ENCODE measurements around the gene CYP46A1.

Gene CYP46A1

DNA sequence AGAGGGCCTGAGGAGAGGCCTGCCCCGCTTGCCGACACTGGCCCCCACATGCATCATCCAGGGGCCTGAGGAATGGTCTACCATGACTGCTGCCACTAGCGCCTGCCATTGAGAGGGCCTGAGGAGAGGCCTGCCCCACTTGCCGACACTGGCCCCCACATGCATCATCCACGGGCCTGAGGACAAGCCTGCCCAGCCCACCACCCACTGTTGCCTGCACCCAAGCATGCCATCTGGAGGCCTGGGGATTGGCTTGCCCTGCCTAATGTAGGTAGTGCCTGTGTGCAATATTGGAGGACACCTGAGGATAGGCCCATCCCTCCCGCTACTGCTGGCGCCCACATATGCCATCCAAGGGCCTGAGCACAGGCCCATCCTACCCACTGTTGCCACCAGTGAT lies 24.4 kb downstream of the CYP46A1 start:
- peaks cover 3% of the 10 kb centered on the region for H3K27me3 ChIP-seq (ENCODE audit: insufficient read depth, poor library complexity, severe bottlenecking)
- H3K27ac ChIP-seq (replicated peaks) = no peak overlapping the region
- no peak overlapping the region for H3K4me3 ChIP-seq (replicated peaks; ENCODE audit: insufficient read depth, low read length)
- no peak for DNase-seq (ENCODE audit: low read depth in 1 of 2, low spot score in 1 of 2)
- TF ChIP-seq SPI1 (IDR thresholded peaks at IDR 0.05; ENCODE audit: borderline replicate concordance, low read depth) = no peak
- TF ChIP-seq GABPA (IDR thresholded peaks at IDR 0.05; ENCODE audit: low read depth) = no peak
- TF ChIP-seq, protein P1, sequence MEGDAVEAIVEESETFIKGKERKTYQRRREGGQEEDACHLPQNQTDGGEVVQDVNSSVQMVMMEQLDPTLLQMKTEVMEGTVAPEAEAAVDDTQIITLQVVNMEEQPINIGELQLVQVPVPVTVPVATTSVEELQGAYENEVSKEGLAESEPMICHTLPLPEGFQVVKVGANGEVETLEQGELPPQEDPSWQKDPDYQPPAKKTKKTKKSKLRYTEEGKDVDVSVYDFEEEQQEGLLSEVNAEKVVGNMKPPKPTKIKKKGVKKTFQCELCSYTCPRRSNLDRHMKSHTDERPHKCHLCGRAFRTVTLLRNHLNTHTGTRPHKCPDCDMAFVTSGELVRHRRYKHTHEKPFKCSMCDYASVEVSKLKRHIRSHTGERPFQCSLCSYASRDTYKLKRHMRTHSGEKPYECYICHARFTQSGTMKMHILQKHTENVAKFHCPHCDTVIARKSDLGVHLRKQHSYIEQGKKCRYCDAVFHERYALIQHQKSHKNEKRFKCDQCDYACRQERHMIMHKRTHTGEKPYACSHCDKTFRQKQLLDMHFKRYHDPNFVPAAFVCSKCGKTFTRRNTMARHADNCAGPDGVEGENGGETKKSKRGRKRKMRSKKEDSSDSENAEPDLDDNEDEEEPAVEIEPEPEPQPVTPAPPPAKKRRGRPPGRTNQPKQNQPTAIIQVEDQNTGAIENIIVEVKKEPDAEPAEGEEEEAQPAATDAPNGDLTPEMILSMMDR (IDR thresholded peaks at IDR 0.05; ENCODE audit: insufficient read depth, low read length) = no peak
- no peak for TF ChIP-seq POLR2AphosphoS5 (IDR thresholded peaks at IDR 0.05; ENCODE audit: low read depth)

GRCh38 chr14:99713972-99714371 lies 29.9 kb downstream of the CYP46A1 start:
- no peak for DNase-seq (ENCODE audit: low read depth in 1 of 2, low spot score in 1 of 2)
- H3K4me3 ChIP-seq (replicated peaks; ENCODE audit: insufficient read depth, low read length) = no peak overlapping the region
- H3K27ac ChIP-seq (replicated peaks) = no peak overlapping the region
- TF ChIP-seq GABPA (IDR thresholded peaks at IDR 0.05; ENCODE audit: low read depth) (no peak), SPI1 (IDR thresholded peaks at IDR 0.05; ENCODE audit: borderline replicate concordance, low read depth) (no peak), REST (IDR thresholded peaks at IDR 0.05; ENCODE audit: insufficient replicate concordance, low read depth) (no peak), POLR2AphosphoS5 (IDR thresholded peaks at IDR 0.05; ENCODE audit: low read depth) (no peak)
- TF ChIP-seq, protein P1 (IDR thresholded peaks at IDR 0.05; ENCODE audit: insufficient read depth, low read length) = no peak
- H3K27me3 ChIP-seq (ENCODE audit: insufficient read depth, poor library complexity, severe bottlenecking) = peaks cover 10% of the 10 kb centered on the region

DNA sequence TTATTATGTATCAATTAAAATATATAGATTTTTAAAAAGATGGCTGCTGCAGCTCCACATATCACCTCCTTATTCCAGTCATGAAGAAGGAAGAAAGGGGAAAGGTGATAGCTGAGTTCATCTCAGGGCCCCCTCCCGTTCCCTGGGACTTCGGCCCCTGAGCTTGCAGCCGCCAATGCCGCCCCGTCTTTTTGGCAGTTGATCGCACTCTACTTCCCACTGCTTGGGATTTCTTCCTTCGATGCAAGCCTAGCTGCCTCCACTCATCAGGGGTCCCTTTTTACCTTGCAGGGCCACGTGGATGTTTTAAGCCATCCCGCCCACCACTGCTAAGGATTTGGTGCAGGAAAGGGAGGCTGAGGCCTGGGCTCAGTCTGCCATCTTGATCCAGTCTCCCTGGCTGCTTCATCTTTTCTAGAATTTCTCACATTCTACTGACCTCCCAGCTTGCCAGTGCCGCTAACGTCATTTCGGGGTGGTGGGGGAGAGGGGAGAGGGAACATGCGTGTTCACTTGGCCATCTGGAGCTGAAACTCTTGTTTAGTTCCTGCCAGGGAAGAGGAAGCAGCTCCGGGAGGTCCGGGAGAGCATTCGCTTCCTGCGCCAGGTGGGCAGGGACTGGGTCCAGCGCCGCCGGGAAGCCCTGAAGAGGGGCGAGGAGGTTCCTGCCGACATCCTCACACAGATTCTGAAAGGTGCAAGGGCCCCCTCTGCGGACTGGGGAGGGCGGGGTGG lies 31.3 kb downstream of the CYP46A1 start:
- H3K27me3 ChIP-seq (ENCODE audit: insufficient read depth, poor library complexity, severe bottlenecking) = peaks cover 10% of the 10 kb centered on the region
- DNase-seq (ENCODE audit: low read depth in 1 of 2, low spot score in 1 of 2) = no peak
- TF ChIP-seq POLR2AphosphoS5 (IDR thresholded peaks at IDR 0.05; ENCODE audit: low read depth) = no peak
- TF ChIP-seq REST (IDR thresholded peaks at IDR 0.05; ENCODE audit: insufficient replicate concordance, low read depth) = no peak
- TF ChIP-seq, protein P1 (IDR thresholded peaks at IDR 0.05; ENCODE audit: insufficient read depth, low read length) = no peak
- TF ChIP-seq GABPA (IDR thresholded peaks at IDR 0.05; ENCODE audit: low read depth) = no peak
- no peak for TF ChIP-seq SPI1 (IDR thresholded peaks at IDR 0.05; ENCODE audit: borderline replicate concordance, low read depth)

More for the DNA sequence above, 31.3 kb downstream of the CYP46A1 start:
- no peak overlapping the region for H3K4me3 ChIP-seq (replicated peaks; ENCODE audit: insufficient read depth, low read length)
- no peak overlapping the region for H3K27ac ChIP-seq (replicated peaks)
